T-helper 1 cell (primary cell): ENCODE measurements around the gene ZNF804B.

ENCODE experiments used
- DNase-seq, 5 donors: peaks; one replicate each; pipeline ENCODE4 v3.0.0-alpha.2; 2012 to 2020

The ZNF804B gene

GRCh38 chr7:89311886-89312285 is 552.4 kb downstream of the ZNF804B start:
- no peak for DNase-seq

- DNase-seq: no peak
Measured at GRCh38 chr7:89312551-89312950, 553.1 kb downstream of the ZNF804B start.

- DNase-seq: no peak
Measured at GRCh38 chr7:89316584-89317251, 557.2 kb downstream of the ZNF804B start.

GRCh38 chr7:89332026-89332425 is 572.5 kb downstream of the ZNF804B start:
- no peak for DNase-seq

GRCh38 chr7:89334797-89335196 is 575.3 kb downstream of the ZNF804B start:
- DNase-seq: no peak

GRCh38 chr7:89335490-89335889 is 576.0 kb downstream of the ZNF804B start:
- DNase-seq: no peak

GRCh38 chr7:89336121-89336520 is 576.6 kb downstream of the ZNF804B start:
- DNase-seq: no peak

GRCh38 chr7:89339748-89340147 is 580.2 kb downstream of the ZNF804B start:
- DNase-seq: no peak

GRCh38 chr7:89357121-89357520 is 597.6 kb downstream of the ZNF804B start:
- no peak for DNase-seq

- DNase-seq: no peak
Measured at GRCh38 chr7:89377219-89377618, 617.7 kb downstream of the ZNF804B start.

- DNase-seq: no peak
Measured at GRCh38 chr7:89385411-89385810, 625.9 kb downstream of the ZNF804B start.
